ENCODE results near the gene MAP1LC3B2.

MAP1LC3B2 gene

GRCh38 chr12:116542345-116542956 is 16.7 kb upstream of the MAP1LC3B2 start:
- H3K9me3 Mint-ChIP-seq: no peaks in the 10 kb centered on the region

DNA sequence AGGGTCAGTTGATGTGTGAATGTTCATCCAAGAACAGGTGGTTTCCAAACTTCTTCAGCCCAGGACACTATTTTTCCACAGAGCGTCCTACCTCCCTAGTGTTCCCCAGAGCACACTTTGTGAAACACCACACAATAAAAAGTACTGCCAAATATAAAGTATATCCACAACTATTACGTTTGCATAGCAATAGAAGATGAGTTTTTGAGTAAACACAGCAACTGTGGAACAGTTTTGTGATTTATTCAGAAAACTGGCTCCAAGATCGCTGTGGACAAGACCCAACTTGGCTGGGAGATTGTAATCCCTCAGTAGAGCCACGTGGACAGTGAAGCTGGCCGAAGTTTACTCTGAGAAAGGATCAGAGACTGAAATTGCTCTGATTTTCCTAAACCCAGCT is 14.5 kb upstream of the MAP1LC3B2 start:
- Mint-ChIP-seq H3K36me3 (ENCODE audit: low read depth) (no peaks in the 10 kb centered on the region), H3K4me3 (no peak overlapping the region), H3K27me3 (no peaks in the 10 kb centered on the region), H3K4me1 (ENCODE audit: low read depth) (no peaks in the 10 kb centered on the region), H3K27ac (no peak overlapping the region), H3K9me3 (no peaks in the 10 kb centered on the region)
- no peak for DNase-seq

More at GRCh38 chr12:116542345-116542956, 16.7 kb upstream of the MAP1LC3B2 start:
- no peak overlapping the region for H3K27ac Mint-ChIP-seq
- no peak overlapping the region for H3K4me3 Mint-ChIP-seq
- no peaks in the 10 kb centered on the region for H3K36me3 Mint-ChIP-seq (ENCODE audit: low read depth)
- DNase-seq: no peak
- H3K4me1 Mint-ChIP-seq (ENCODE audit: low read depth): peaks cover 14% of the 10 kb centered on the region
- no peaks in the 10 kb centered on the region for H3K27me3 Mint-ChIP-seq

- H3K9me3 Mint-ChIP-seq: no peaks in the 10 kb centered on the region
- no peaks in the 10 kb centered on the region for H3K27me3 Mint-ChIP-seq
- DNase-seq: no peak
- H3K4me1 Mint-ChIP-seq (ENCODE audit: low read depth): no peaks in the 10 kb centered on the region
- no peak overlapping the region for H3K27ac Mint-ChIP-seq
- no peak overlapping the region for H3K4me3 Mint-ChIP-seq
- no peaks in the 10 kb centered on the region for H3K36me3 Mint-ChIP-seq (ENCODE audit: low read depth)
These were observed 14.0 kb upstream of the MAP1LC3B2 start for GRCh38 chr12:116545144-116545543.

DNA sequence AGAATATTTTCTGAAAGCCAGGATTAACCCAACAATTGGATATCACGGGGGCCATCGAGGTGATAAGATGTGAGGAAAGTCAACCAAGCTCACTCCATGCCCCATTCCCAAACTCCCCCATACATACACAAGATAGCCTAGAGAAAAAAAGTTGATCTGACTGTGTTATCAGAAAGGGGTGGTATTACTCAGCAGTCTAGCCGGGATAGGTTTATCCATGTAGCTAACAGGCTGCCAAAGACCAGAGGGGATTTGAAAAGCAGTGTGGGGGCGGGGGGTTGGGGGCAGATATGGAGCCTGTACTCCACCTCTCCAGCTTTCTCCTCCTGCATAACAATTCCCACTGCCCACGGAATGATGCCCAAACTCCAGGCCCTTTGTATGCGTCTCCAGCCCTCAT is 13.2 kb upstream of the MAP1LC3B2 start:
- H3K27me3 Mint-ChIP-seq: no peaks in the 10 kb centered on the region
- DNase-seq: no peak
- H3K4me3 Mint-ChIP-seq: no peak overlapping the region
- H3K27ac Mint-ChIP-seq: no peak overlapping the region
- H3K9me3 Mint-ChIP-seq: no peaks in the 10 kb centered on the region
- H3K4me1 Mint-ChIP-seq (ENCODE audit: low read depth): no peaks in the 10 kb centered on the region
- no peaks in the 10 kb centered on the region for H3K36me3 Mint-ChIP-seq (ENCODE audit: low read depth)

- H3K27me3 Mint-ChIP-seq: no peaks in the 10 kb centered on the region
- H3K27ac Mint-ChIP-seq: no peak overlapping the region
- H3K4me3 Mint-ChIP-seq: no peak overlapping the region
- H3K36me3 Mint-ChIP-seq (ENCODE audit: low read depth): no peaks in the 10 kb centered on the region
- no peaks in the 10 kb centered on the region for H3K9me3 Mint-ChIP-seq
- no peak for DNase-seq
- H3K4me1 Mint-ChIP-seq (ENCODE audit: low read depth): no peaks in the 10 kb centered on the region
These were observed 11.2 kb upstream of the MAP1LC3B2 start for GRCh38 chr12:116547955-116548501.

DNA sequence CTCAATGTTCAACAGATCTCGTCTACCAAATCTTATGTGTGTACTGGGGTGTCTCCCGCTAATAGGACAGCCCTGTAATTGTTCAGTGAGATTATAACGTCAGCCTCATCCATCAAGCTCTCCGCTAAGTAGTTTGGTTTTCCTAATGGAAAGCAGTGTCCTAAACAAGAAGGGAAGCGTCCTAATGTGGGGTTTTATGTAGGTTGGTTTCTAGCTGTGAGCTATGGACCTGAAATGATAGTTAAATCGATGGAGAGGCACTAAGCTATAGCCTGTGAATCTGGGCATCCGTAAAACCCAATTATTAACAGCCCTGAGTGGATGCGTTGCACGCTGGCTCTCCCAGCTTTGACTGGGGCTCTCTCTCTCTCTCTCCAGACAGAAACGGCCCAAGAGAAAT is 9.2 kb upstream of the MAP1LC3B2 start:
- Mint-ChIP-seq H3K9me3 (no peaks in the 10 kb centered on the region), H3K36me3 (ENCODE audit: low read depth) (no peaks in the 10 kb centered on the region), H3K27me3 (no peaks in the 10 kb centered on the region), H3K4me3 (no peak overlapping the region), H3K4me1 (ENCODE audit: low read depth) (no peaks in the 10 kb centered on the region), H3K27ac (no peak overlapping the region)
- DNase-seq: no peak

DNA sequence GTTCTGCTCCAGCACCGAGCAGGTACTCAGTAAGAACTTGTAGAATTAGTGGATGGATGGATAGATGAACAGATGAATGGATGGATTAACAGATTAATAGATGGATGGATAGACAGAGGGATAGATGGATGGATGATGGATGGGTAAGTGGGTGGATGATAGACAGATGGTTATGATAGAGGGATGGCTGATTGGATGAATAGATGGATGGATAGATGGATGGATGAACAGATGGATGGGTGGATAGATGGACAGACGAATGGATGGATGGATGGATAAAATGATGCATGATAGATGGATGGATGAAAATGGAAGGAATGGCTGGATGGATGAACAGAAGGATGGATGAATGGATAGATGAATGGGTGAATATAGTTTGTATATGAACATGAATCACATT is 8.0 kb upstream of the MAP1LC3B2 start:
- Mint-ChIP-seq H3K27ac (no peak overlapping the region), H3K36me3 (ENCODE audit: low read depth) (no peaks in the 10 kb centered on the region), H3K4me1 (ENCODE audit: low read depth) (peaks cover 6% of the 10 kb centered on the region), H3K9me3 (no peaks in the 10 kb centered on the region), H3K27me3 (no peaks in the 10 kb centered on the region), H3K4me3 (no peak overlapping the region)
- DNase-seq: no peak

DNA sequence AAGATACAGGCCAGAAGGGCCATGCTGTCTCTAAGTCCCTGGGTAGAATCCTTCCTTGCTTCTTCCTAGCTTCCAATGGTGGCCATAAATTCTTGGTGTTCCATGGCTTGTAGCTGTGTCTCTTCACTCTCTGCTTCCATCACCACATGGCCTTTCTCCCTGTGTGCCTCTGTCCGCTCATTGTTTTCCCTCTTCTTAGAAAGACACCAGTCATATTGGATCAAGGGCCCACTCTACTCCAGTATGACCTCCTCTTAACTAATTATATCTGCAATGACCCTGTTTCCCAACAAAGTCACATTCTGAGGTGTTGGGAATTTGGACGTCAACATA is 7.6 kb upstream of the MAP1LC3B2 start:
- Mint-ChIP-seq H3K4me1 (ENCODE audit: low read depth) (peaks cover 6% of the 10 kb centered on the region), H3K4me3 (no peak overlapping the region), H3K9me3 (no peaks in the 10 kb centered on the region), H3K27ac (no peak overlapping the region), H3K36me3 (ENCODE audit: low read depth) (no peaks in the 10 kb centered on the region), H3K27me3 (no peaks in the 10 kb centered on the region)
- no peak for DNase-seq

DNA sequence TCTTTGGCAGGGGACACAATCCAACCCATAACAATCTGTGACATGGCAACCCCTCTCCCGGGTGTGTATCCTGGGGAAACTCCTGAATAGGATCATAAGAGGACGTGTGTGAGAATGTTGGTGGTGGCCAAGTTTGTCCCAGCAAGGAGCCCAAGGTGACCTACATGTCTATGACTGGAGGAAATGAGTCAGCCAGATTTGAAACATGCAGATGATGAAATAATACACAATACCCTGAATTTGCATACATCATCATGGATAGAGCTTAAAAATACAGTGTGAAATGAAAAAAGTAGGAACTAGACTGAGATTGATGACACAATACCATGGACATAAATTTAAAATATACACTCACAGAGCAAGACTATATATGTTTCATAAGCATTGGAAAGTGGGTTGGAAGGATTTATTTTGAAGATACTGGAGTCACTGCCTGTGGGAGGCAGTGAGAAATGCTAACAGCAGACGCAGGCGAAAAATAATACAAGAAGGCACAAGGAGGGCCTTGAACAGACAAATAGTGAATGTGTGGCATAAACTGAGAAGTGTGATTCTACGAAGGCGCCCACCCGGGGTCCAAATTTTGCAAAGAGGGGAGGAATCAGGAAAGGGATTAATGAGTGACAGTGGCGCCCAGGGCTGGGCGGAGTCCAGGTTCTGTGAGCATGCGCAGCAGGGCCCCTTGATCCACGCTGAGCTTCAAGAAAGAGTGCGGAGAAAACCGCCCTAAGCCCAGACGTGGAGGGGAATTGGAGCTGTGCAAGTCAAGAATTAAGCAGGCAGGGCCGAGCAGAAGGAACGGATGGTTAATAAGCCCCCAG is 7.0 kb upstream of the MAP1LC3B2 start:
- Mint-ChIP-seq H3K27ac (no peak overlapping the region), H3K27me3 (no peaks in the 10 kb centered on the region), H3K9me3 (no peaks in the 10 kb centered on the region), H3K4me3 (no peak overlapping the region), H3K4me1 (ENCODE audit: low read depth) (peaks cover 9% of the 10 kb centered on the region), H3K36me3 (ENCODE audit: low read depth) (no peaks in the 10 kb centered on the region)
- no peak for DNase-seq

GRCh38 chr12:116552773-116553373 is 6.3 kb upstream of the MAP1LC3B2 start:
- Mint-ChIP-seq H3K4me1 (ENCODE audit: low read depth) (peaks cover 15% of the 10 kb centered on the region), H3K27ac (no peak overlapping the region), H3K36me3 (ENCODE audit: low read depth) (no peaks in the 10 kb centered on the region), H3K9me3 (no peaks in the 10 kb centered on the region), H3K4me3 (no peak overlapping the region), H3K27me3 (no peaks in the 10 kb centered on the region)
- no peak for DNase-seq

GRCh38 chr12:116556356-116556952 is 2.7 kb upstream of the MAP1LC3B2 start:
- Mint-ChIP-seq H3K4me1 (ENCODE audit: low read depth) (peaks cover 42% of the 10 kb centered on the region), H3K4me3 (no peak overlapping the region), H3K9me3 (no peaks in the 10 kb centered on the region), H3K27ac (no peak overlapping the region), H3K36me3 (ENCODE audit: low read depth) (no peaks in the 10 kb centered on the region), H3K27me3 (no peaks in the 10 kb centered on the region)
- DNase-seq: no peak

DNA sequence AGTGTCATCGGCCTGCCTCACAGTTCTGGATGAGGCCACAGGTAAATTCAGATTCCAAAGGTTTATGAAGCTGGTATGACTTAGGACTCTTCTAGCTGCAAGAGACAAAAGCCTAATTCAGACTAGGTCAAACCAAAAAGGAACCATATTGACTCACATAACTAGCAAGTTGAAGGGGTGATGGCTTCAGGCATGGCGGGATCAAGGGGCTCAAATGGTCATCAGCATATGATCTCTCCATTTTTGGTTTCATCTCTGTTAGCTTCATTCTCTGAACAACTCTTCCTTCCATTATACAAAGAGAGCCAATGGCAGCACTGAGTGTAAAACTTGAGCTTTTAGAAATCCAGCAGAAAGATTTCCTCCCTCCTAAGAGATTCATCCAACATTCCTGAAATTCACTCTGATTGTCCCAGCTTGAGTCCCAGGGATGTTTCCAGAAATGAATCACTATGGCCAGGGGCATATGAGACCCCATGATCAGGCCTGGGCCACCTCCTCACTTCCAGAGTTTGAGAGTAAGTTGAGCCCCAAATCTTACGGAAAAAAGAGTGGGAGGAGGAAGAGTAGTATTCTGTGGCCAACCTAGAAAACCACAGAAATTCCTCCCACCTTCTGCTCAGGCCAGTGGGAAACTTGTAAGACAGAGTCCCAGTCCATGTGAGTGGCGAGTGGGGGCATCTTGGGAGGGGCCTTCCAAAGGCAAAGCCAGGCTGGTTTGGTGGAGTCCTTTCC is 2.0 kb upstream of the MAP1LC3B2 start:
- no peak overlapping the region for H3K4me3 Mint-ChIP-seq
- H3K4me1 Mint-ChIP-seq (ENCODE audit: low read depth): peaks cover 42% of the 10 kb centered on the region
- H3K36me3 Mint-ChIP-seq (ENCODE audit: low read depth): no peaks in the 10 kb centered on the region
- no peak for DNase-seq
- H3K27ac Mint-ChIP-seq: no peak overlapping the region
- no peaks in the 10 kb centered on the region for H3K9me3 Mint-ChIP-seq
- H3K27me3 Mint-ChIP-seq: no peaks in the 10 kb centered on the region

- Mint-ChIP-seq H3K36me3 (ENCODE audit: low read depth) (peaks cover 1% of the 10 kb centered on the region), H3K27me3 (no peaks in the 10 kb centered on the region), H3K4me3 (peak overlapping the region; percentile 73), H3K27ac (peak overlapping the region; percentile 94), H3K4me1 (ENCODE audit: low read depth) (peaks cover 42% of the 10 kb centered on the region), H3K9me3 (peaks cover 3% of the 10 kb centered on the region)
- DNase-seq: no peak
These were observed 660 bp upstream of the MAP1LC3B2 start for GRCh38 chr12:116558280-116559161.

All from activated T-cell treated with anti-CD3 and anti-CD28 coated beads, Interleukin-2, amount 50 U/mL, for 24 hours (primary cell).